HG02970 (cell line): ENCODE results near the gene MYOM3.

Source experiments
- ATAC-seq: cut with Tn5 transposase; IDR thresholded peaks from one replicate; pipeline ENCODE4 v1.9.1; 2021; ENCODE audit warnings: mild to moderate bottlenecking, moderate library complexity, moderate number of reproducible peaks; ENCODE audit not compliant: unreplicated experiment, low FRiP score

MYOM3 gene

GRCh38 chr1:24111996-24112779, at the start of gene MYOM3:
Gene MYOM3 (minus strand): TSS chr1:24112135. CDS start chr1:24108636, 3,499 bp downstream.
- no peak for ATAC-seq

DNA sequence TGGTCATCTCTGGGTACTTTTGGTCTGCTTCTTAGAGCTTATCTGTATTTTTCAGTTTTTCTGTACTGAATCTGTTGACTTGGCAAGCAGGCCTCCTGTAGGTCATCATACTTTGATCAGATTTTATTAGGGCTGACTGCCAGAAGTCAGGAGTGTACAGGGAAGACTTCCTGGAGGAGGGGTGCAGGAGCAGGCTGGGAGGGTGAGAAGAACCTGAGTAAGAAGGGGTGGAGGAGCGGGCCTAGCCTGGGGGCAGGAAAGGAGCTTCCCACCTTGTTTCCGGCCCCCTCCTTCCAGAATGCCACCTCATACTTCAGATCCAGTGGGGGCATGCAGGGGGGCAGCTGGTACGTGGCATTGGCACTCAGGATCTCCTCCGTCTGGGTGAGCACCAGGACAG, 49.3 kb upstream of the MYOM3 start:
- no peak for ATAC-seq

DNA sequence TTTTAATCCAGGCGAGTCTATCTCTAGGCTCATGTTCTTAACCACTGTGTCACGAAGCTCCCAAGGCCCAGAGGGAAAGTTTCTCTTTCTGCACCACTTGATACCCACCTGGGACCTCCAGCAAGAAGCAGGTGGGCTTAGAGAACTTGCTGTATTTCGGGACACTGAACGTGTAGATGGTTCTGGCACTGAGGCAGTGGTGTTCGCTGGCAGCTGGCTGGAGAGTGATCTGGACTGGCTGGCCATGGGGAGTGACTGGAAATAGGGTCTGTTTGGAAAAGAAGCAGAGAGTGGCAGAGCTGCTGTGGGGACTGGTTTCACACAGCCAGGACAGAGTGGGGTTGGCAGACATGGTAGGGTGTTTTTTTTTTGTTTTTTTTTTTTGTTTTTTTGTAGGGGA, 47.4 kb upstream of the MYOM3 start:
- no peak for ATAC-seq

DNA sequence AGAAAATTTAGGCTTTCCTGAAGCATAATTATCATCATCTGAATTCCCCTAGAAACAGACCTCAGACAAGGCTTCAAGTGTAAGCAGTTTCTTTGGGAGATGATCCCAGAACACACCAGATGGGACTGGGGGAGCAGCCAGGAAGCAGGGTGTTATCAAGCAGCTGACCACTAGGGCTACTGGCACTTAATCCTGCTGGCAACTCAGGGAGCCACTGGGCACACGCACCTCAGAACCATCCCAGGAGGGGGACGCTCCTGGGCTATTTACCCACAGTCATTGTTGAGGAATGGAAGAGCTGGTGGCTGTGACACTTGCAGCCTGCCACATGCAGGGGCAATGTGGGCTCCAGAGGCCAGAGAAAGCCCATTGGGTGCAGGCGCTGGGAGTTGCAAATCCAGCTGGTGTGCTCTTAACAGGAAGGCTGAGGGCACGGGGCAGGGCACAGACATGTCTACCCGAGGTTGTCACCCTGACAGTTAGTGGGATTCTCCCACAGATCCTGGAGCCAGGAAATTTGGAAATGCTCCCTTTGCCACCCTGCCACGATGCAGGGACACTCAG, 46.1 kb upstream of the MYOM3 start:
- no peak for ATAC-seq

DNA sequence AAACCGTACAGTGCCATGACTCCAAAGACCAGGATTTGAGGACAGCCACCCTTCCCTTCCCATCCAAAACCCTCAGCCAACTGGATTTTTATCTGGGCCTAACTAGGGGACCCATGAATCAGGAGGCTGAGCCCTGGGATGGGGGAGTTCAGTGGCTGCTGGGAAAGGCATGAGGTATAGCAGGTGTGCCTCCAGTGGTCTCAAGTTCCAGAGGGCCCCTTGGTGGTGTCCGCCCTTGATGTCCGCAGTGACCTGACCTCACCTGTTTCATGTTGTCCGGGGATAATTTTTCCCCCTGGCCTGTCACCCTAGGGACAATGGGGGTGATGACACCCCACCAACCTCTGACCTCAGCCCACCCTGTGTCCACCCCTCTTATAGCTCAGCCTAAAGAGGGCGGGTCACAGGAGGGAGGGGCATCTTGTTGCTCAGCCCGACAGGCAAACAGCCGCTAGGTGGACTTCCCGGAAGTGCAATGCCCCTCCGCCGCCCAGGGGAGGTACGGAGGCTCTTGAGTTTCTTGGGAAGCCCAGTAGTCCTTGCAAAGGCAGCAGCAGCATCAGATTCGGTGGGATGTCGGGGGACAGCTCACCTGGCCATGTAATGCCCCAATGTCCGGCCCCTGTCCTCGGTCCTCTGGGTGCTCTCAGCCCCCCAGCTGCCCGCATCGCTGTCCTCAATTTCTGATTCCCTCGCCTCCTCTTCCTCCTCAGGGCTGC, 44.8 kb upstream of the MYOM3 start:
- ATAC-seq: no peak

GRCh38 chr1:24155011-24155782, 43.3 kb upstream of the MYOM3 start:
- no peak for ATAC-seq

DNA sequence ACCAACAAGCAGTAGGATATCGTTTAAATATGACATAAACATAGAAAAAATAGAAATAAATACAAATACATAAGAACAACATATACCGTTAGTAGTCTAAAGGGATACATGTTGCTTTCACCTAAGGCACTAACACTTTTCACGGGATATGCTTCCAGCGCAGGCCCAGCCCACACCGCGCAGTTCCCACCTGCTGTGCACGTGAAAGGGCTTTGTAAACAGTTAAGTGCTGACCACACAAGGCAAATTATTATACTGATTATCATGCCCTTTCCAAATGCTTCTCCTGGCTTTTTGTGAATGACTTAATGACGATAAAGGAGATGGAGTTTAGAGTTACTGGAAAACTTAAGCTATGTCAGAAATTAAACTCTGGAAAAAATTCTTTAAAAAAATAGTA, 42.3 kb upstream of the MYOM3 start:
- ATAC-seq: no peak

GRCh38 chr1:24152631-24153494, 40.9 kb upstream of the MYOM3 start:
- ATAC-seq: no peak

GRCh38 chr1:24151175-24151533, 39.2 kb upstream of the MYOM3 start:
- no peak for ATAC-seq

DNA sequence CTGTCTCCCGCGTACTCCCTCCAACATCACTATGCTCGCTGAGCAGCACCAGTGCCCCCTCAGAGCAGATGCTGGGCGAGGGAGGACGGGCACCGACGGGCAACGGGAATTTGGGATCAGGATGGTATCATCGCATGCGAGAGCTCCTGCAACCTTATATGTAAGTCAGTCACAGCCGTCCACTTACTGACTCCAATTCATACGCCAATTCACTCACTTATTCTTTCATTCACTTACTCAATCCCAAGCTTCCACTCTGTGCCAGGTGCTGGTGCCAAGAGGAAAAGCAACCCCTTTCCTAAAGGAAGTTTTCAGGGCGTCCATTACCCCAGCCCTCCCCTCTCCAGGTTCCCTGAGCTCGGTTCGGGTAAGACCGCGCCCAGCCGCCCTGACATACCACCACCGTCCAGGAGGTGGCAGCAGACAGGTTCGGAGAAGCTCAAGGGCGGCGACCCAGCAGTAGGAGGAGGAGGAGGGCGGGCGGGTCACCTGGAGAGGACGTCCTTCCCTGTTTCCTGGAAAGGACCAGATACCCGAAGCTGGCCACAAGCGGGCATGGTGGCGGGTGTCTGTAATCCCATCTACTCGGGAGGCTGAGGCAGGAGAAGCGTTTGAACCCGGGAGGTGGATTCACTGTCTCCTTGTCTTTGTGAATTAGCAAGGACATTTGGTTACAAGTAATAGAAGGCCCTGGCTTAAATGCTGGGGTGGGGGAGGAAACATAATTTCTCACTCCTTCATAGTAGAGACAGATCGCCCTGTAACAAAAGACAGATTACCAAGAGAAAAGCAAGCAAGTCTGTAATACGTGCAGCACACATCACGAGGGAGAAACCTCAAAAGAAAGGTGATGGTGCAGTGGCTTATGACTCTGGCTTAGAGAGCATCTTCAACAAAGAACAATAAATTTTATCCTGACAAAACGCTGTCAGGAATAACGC, 38.6 kb upstream of the MYOM3 start:
- ATAC-seq: no peak

- ATAC-seq: no peak
These were observed 37.9 kb upstream of the MYOM3 start for GRCh38 chr1:24149866-24150233.

GRCh38 chr1:24147816-24148215, 35.9 kb upstream of the MYOM3 start:
- no peak for ATAC-seq

- no peak for ATAC-seq
These were observed 35.3 kb upstream of the MYOM3 start for GRCh38 chr1:24147194-24147593.

DNA sequence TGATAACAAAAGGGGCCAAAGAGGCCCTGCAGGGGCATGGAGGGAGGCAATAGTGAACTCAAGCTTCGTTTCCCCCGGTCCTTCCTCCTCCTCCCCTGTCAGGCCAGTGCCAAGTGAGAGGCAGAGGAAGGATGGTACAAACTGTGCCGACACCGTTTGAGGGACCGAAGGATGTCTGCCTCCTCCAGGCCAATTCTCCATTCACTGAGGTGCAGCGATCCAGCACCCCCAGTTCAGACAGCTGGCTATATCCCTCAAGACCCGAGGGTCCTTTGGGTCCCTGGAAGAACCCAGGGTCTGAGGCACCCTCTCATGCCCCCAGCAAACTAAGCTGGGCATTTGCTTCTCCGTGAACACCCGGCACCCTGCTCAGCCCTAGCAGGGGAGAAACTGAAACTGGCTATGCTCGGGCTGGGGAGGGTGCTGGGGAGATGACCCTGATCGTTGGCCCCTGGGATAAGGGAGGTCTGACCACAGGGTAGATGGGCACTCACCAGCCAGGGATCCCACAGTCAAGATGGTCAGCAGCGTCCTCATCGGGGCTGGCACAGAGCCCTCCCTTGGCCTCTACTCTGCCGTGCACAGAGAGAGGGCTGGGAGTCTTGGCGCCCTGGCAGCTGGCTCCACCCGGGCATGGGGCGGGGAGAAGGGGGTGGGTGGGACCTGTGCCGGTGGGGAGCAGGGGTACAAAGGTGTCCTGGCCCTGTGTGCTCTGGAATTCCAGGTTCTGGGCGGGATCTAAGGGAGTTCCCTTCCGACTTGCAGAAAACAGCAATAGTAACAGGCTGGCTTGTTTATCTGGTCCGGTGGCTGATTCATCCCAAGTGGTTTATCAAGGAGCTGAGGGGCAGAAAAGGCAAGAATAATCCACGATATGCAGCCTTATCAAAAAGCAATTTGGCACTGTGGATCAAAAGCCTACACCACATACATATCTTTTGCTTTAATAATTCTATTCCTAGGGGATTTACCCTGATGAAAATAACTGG, 30.9 kb upstream of the MYOM3 start, which contains the start of gene IL22RA1:
TSS of gene IL22RA1 (minus strand) at position 595 of the 989 bp plus-strand sequence. CDS start at position 537, 58 bp downstream.
- ATAC-seq: no peak

DNA sequence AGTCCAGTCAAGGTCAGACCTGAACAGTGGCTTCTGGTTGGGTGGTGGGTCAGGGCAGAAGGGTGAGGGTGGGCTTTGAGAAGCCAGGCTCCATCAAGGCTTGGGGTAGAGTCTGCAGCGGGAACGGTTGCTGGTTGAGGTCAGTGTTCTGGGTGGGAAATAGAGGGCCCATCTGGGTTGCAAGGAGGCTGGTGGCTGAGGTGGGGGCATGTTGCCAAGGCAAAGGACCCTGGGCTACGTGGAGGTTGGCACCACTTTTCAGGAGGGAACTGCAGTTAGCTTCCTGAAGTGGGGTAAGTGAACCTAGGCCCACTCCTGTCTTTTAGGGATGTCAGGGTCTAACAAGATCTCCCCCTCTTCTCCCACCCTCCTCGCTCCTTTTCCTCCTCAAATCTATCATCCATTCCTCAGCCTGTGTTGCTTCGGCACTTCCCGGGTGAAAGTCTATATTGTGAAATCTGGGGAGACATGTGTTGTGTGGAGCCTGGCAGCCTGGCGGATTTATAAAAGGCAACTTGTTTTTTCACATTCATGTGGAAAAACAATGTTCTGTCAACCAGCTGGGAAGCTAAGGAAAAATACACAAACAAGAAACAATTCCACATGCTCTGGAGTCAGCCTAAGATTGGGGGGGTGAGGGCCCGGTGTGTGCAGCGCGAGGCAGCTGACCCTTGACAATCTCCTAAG, 29.5 kb upstream of the MYOM3 start:
- ATAC-seq: no peak

DNA sequence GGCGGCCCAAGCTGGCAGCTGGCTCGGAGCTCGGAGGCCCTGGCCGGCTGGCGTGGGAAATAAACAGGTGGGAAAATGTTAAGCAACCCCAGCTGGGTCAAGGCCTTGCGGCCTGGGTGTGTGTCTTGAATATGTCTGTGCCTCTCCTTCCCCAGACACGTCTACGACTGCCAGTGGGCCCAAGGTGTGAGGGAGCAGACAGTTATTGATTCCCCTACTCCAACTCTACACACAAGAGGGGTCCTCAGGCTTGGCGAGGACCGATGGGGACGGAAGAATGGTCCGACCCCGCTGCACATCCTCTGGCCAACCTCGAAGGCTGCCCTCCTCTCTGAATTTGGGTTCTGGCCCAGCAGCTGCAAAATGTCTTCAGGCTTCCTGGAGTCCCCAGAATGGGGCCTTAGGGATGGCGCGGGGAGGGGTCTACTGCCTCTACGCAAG, 28.8 kb upstream of the MYOM3 start:
- ATAC-seq: no peak

DNA sequence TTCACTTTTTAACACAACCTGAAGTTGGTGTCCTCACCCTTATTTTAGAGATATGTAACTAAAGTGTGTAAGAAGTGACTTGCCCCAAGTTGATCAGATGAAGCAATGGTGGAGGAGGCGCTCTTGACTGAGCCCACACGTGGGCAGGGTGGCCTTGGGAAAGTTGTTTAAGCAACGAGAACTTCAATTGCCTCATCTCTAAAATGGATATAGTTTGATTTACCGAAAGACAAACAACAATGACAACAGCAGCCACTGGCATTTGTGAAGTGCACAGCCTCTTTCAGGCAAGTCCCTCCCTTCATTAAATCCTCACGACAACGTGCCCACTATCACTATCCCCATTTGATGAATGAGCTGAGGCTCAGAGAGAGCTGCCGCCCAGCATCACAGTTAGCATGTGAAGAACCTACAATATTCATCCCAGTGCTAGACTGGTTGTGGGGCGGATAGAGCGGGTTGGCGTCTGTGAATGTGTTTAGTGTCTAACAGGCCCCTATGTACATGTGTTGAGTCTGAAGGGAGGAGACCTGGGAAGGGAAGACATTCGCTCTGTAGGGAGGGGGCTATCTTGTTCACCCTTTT, 28.0 kb upstream of the MYOM3 start:
- no peak for ATAC-seq
